Stimulated activated CD4-positive, alpha-beta T cell treated with anti-CD3 and anti-CD28 coated beads, Interleukin-12 subunit alpha, Interleukin-12 subunit beta, amount 100 ng/mL, for 24 hours (primary cell): ENCODE measurements around the gene LOXL3.
"Not testable (repeated sequence)": the region's sequence is repeated elsewhere in the genome, so short reads cannot be mapped to it uniquely, and the experiment has no call there.

ENCODE experiments used
- DNase-seq, 2 experiments: peaks; one replicate each; pipeline ENCODE4 v3.0.0-alpha.2; 2020; ENCODE audit warnings: low read depth in 2 of 2

Gene LOXL3

GRCh38 chr2:74573747-74574562 is 20.2 kb upstream of the LOXL3 start:
- DNase-seq, result no peak

GRCh38 chr2:74572178-74572925 is 18.6 kb upstream of the LOXL3 start:
- no peak for DNase-seq

GRCh38 chr2:74571058-74571457 is 17.3 kb upstream of the LOXL3 start:
- no peak for DNase-seq

GRCh38 chr2:74569686-74570085 is 15.9 kb upstream of the LOXL3 start:
- DNase-seq, result no peak

- no peak for DNase-seq
Measured at GRCh38 chr2:74567881-74568280, 14.1 kb upstream of the LOXL3 start.

GRCh38 chr2:74566754-74567085 is 13.0 kb upstream of the LOXL3 start:
- DNase-seq, result no peak

GRCh38 chr2:74566076-74566753 is 12.5 kb upstream of the LOXL3 start:
- no peak for DNase-seq

GRCh38 chr2:74564222-74564621 is 10.5 kb upstream of the LOXL3 start:
- DNase-seq, result no peak

- no peak for DNase-seq
Measured at GRCh38 chr2:74562126-74562775, 8.5 kb upstream of the LOXL3 start.

- not testable (repeated sequence) for DNase-seq
Measured at GRCh38 chr2:74561022-74561421, 7.3 kb upstream of the LOXL3 start.

- no peak for DNase-seq
Measured at GRCh38 chr2:74560591-74560990, 6.8 kb upstream of the LOXL3 start.

- no peak for DNase-seq
Measured at GRCh38 chr2:74559912-74560311, 6.2 kb upstream of the LOXL3 start.

GRCh38 chr2:74558284-74559230 is 4.8 kb upstream of the LOXL3 start:
- DNase-seq, result no peak

GRCh38 chr2:74556831-74557370 is 3.2 kb upstream of the LOXL3 start:
- DNase-seq, result no peak

- DNase-seq, result no peak
Measured at GRCh38 chr2:74556159-74556558, 2.4 kb upstream of the LOXL3 start.

GRCh38 chr2:74555610-74556103 is 1.9 kb upstream of the LOXL3 start:
- DNase-seq, result no peak

GRCh38 chr2:74554820-74555531 is 1.2 kb upstream of the LOXL3 start:
- DNase-seq, result no peak

- no peak for DNase-seq
Measured at GRCh38 chr2:74552914-74553811, 579 bp downstream of the LOXL3 start.
